H1 (cell line): ENCODE measurements around the gene PTHLH. TPM values are rescaled to one million over a fixed set of nuclear protein-coding genes. Genes with fewer than 3 reads are reported as not detected.

ENCODE experiments used
- CTCF ChIA-PET: fragments of 300-600 bp; sonication (Branson Sonifier 250); formaldehyde crosslinking; loops from one replicate; lab custom pipeline; 2021; ENCODE audit not compliant: partially characterized antibody; lab: Charles Lee
- POLR2A ChIA-PET: fragments of 300-600 bp; sonication (Branson Sonifier 250); formaldehyde crosslinking; loops from one replicate; lab custom pipeline; 2021; ENCODE audit warnings: inconsistent platforms; ENCODE audit not compliant: partially characterized antibody; lab: Charles Lee
- DNase-seq, 2 experiments: peaks; one replicate each; pipeline versions ENCODE4 v3.0.0 to v3.0.0-alpha.2; 2010 to 2022; ENCODE audit warnings: low spot score in 2 of 2, low read depth in 1 of 2, mixed read lengths in 1 of 2
- FAIRE-seq: peaks from 2 replicates; lab custom pipeline; 2011; peaks lifted over from hg19 to GRCh38; lab: Jason Lieb, UNC
- H2AFZ ChIP-seq: 2 replicates; pipeline ENCODE4 v1.8.1; 2012; ENCODE audit warnings: low read length, inconsistent platforms
- H2AK5ac ChIP-seq: 2 replicates; pipeline ENCODE4 v1.6.1; 2013; ENCODE audit warnings: low read depth, low read length
- H2BK120ac ChIP-seq: replicated peaks from 2 replicates; pipeline ENCODE3; 2013; ENCODE audit warnings: low read depth, low read length, inconsistent platforms
- H2BK12ac ChIP-seq: 2 replicates; pipeline ENCODE4 v1.6.1; 2013; ENCODE audit warnings: low read depth, low read length
- H2BK15ac ChIP-seq: 2 replicates; pipeline ENCODE4 v1.6.1; 2013; ENCODE audit warnings: low read length
- H2BK20ac ChIP-seq: 2 replicates; pipeline ENCODE4 v1.6.1; 2013; ENCODE audit warnings: low read length
- H2BK5ac ChIP-seq: 2 replicates; pipeline ENCODE4 v1.6.1; 2013; ENCODE audit warnings: low read depth, low read length
- H3K14ac ChIP-seq: 2 replicates; pipeline ENCODE4 v1.6.1; 2013; ENCODE audit warnings: inconsistent platforms; ENCODE audit not compliant: insufficient read length
- H3K18ac ChIP-seq: 2 replicates; pipeline ENCODE4 v1.6.1; 2013; ENCODE audit warnings: low read length; ENCODE audit errors: extremely low read depth
- H3K23ac ChIP-seq: 2 replicates; pipeline ENCODE4 v1.6.1; 2013; ENCODE audit warnings: inconsistent platforms; ENCODE audit not compliant: insufficient read length
- H3K23me2 ChIP-seq: 2 replicates; pipeline ENCODE4 v1.6.1; 2013; ENCODE audit warnings: low read depth, low read length
- H3K27ac ChIP-seq: 2 replicates; pipeline ENCODE4 v1.6.1; 2011; ENCODE audit warnings: low read depth, low read length, inconsistent platforms
- H3K27me3 ChIP-seq, 4 experiments: replicated peaks in 1 of 4; 1 replicate in 1 of 4; 2 replicates in 3 of 4; pipeline versions ENCODE4 v1.6.1 to v1.8.1; 2011 to 2013; ENCODE audit warnings: low read length in 3 of 4, mild to moderate bottlenecking in 3 of 4, inconsistent platforms in 2 of 4, mixed read lengths in 2 of 4, moderate library complexity in 1 of 4; ENCODE audit not compliant: control insufficient read depth in 3 of 4, insufficient read depth in 3 of 4; ENCODE audit errors: extremely low read depth in 1 of 4
- H3K36me3 ChIP-seq, 4 experiments: 2 replicates each; pipeline versions ENCODE4 v1.6.1 to v1.8.1; 2011 to 2013; ENCODE audit warnings: mild to moderate bottlenecking in 4 of 4, low read length in 3 of 4, moderate library complexity in 2 of 4, control low read depth in 1 of 4, inconsistent platforms in 1 of 4; ENCODE audit not compliant: insufficient read depth in 4 of 4, control insufficient read depth in 2 of 4
- H3K4ac ChIP-seq: replicated peaks from 2 replicates; pipeline ENCODE3; 2013; ENCODE audit warnings: low read length, low read depth, mixed read lengths, inconsistent platforms; ENCODE audit not compliant: insufficient read length
- H3K4me1 ChIP-seq, 4 experiments: replicated peaks in 1 of 4; 1 replicate in 1 of 4; 2 replicates in 3 of 4; pipeline versions ENCODE4 v1.6.1 to v1.8.1; 2011 to 2013; ENCODE audit warnings: low read length in 3 of 4, inconsistent platforms in 2 of 4, mixed read lengths in 1 of 4; ENCODE audit not compliant: insufficient read depth in 4 of 4, control insufficient read depth in 3 of 4
- H3K4me2 ChIP-seq, 2 experiments: 2 replicates each; pipeline versions ENCODE4 v1.6.1 to v1.8.1; 2011 to 2013; ENCODE audit warnings: low read depth in 2 of 2, low read length in 2 of 2, control low read depth in 1 of 2, inconsistent platforms in 1 of 2, mild to moderate bottlenecking in 1 of 2; ENCODE audit not compliant: insufficient read depth in 1 of 2
- H3K4me3 ChIP-seq, 4 experiments: fragments of 200-600, 300-600 bp in 1 of 4; sonication (generic), shearing (Covaris generic), sonication (Bioruptor Twin) in 1 of 4; 2 replicates each; pipeline versions ENCODE4 v1.5.1 to v1.8.1; 2011 to 2016; ENCODE audit warnings: low read length in 4 of 4, low read depth in 3 of 4, control low read depth in 2 of 4, inconsistent platforms in 2 of 4, mild to moderate bottlenecking in 2 of 4, mixed read lengths in 1 of 4, moderate library complexity in 1 of 4; ENCODE audit not compliant: insufficient read depth in 2 of 4; ENCODE audit errors: extremely low read depth in 1 of 4
- H3K56ac ChIP-seq: replicated peaks from 2 replicates; pipeline ENCODE3; 2013; ENCODE audit warnings: low read depth, mild to moderate bottlenecking, mixed read lengths, low read length, inconsistent platforms; ENCODE audit not compliant: insufficient read length
- H3K79me1 ChIP-seq: 2 replicates; pipeline ENCODE4 v1.6.1; 2013; ENCODE audit warnings: low read depth, low read length, control low read depth
- H3K79me2 ChIP-seq, 2 experiments: 2 replicates each; pipeline versions ENCODE4 v1.6.1 to v1.8.1; 2012 to 2013; ENCODE audit warnings: low read length in 2 of 2, mild to moderate bottlenecking in 2 of 2, inconsistent platforms in 1 of 2; ENCODE audit not compliant: insufficient read depth in 2 of 2, control insufficient read depth in 1 of 2
- H3K9ac ChIP-seq, 4 experiments: replicated peaks in 1 of 4; 1 replicate in 1 of 4; 2 replicates in 3 of 4; pipeline versions ENCODE4 v1.6.1 to v1.8.1; 2011 to 2013; ENCODE audit warnings: low read depth in 3 of 4, low read length in 3 of 4, control low read depth in 2 of 4, mild to moderate bottlenecking in 2 of 4, moderate library complexity in 2 of 4, inconsistent platforms in 1 of 4; ENCODE audit errors: extremely low read depth in 1 of 4
- H3K9me3 ChIP-seq, 2 experiments: 2 replicates each; pipeline versions ENCODE4 v1.6.1 to v1.8.1; 2012 to 2013; ENCODE audit warnings: mild to moderate bottlenecking in 2 of 2, moderate library complexity in 2 of 2, control low read depth in 1 of 2, inconsistent platforms in 1 of 2, low read depth in 1 of 2, low read length in 1 of 2, mixed read lengths in 1 of 2; ENCODE audit not compliant: insufficient read depth in 2 of 2
- H4K20me1 ChIP-seq, 2 experiments: replicated peaks in 1 of 2; 2 replicates each; pipeline versions ENCODE3 to v1.8.1; 2011 to 2013; ENCODE audit warnings: inconsistent platforms in 2 of 2, low read length in 2 of 2, mild to moderate bottlenecking in 1 of 2; ENCODE audit not compliant: insufficient read depth in 2 of 2, control insufficient read depth in 1 of 2
- H4K5ac ChIP-seq: 2 replicates; pipeline ENCODE4 v1.6.1; 2013; ENCODE audit warnings: low read length, low read depth, mixed read lengths, inconsistent platforms; ENCODE audit not compliant: insufficient read length
- H4K8ac ChIP-seq: 2 replicates; pipeline ENCODE4 v1.8.0; 2013; ENCODE audit warnings: mild to moderate bottlenecking, moderate library complexity, low read length, inconsistent platforms; ENCODE audit not compliant: insufficient read depth; ENCODE audit errors: extremely low read depth
- H4K91ac ChIP-seq: replicated peaks from 2 replicates; pipeline ENCODE3; 2013; ENCODE audit warnings: low read length, mixed read lengths, inconsistent platforms; ENCODE audit not compliant: insufficient read length
- ASH2L ChIP-seq: fragments of 200-600, 300-600 bp; sonication (generic); IDR thresholded peaks from one replicate; pipeline ENCODE4 v1.7.1; 2017; ENCODE audit warnings: low read length
- CBX5 ChIP-seq: fragments of 300-800, 300-1000 bp; sonication (generic); IDR thresholded peaks from 2 replicates; pipeline ENCODE4 v1.7.1; 2016; ENCODE audit warnings: antibody characterized with exemption, low read length, low read depth
- EZH2 ChIP-seq: fragments of 200-600 bp; sonication (generic); IDR thresholded peaks from 2 replicates; pipeline ENCODE4 v1.7.1; 2012; ENCODE audit warnings: low read depth, mild to moderate bottlenecking, moderate library complexity, low read length, inconsistent platforms; ENCODE audit not compliant: severe bottlenecking
- JUN ChIP-seq: IDR thresholded peaks from 2 replicates; pipeline ENCODE4 v1.6.1; 2011; ENCODE audit warnings: low read depth, mild to moderate bottlenecking, improper control_type of control experiment, low read length
- POU5F1 ChIP-seq: IDR thresholded peaks from 2 replicates; pipeline ENCODE4 v1.6.1; 2011; ENCODE audit warnings: low read depth, mild to moderate bottlenecking, low read length, moderate library complexity
- SP2 ChIP-seq: IDR thresholded peaks from 2 replicates; pipeline ENCODE4 v1.6.1; 2012; ENCODE audit warnings: mild to moderate bottlenecking, low read length, inconsistent platforms
- SP4 ChIP-seq: IDR thresholded peaks from 2 replicates; pipeline ENCODE4 v1.6.1; 2012; ENCODE audit warnings: low read length, inconsistent platforms
- TBP ChIP-seq: IDR thresholded peaks from 2 replicates; pipeline ENCODE4 v1.6.1; 2011; ENCODE audit warnings: low read depth, low read length, improper control_type of control experiment
- USF2 ChIP-seq: IDR thresholded peaks from 2 replicates; pipeline ENCODE4 v1.6.1; 2011; ENCODE audit warnings: low read length, improper control_type of control experiment
- whole genome bisulfite sequencing, 2 experiments: shearing (Covaris generic) in 1 of 2; methylation state at CpG; one replicate each; pipeline versions ENCODE4 v1.1.6 to v1.1.7; 2013 to 2015; ENCODE audit warnings: low lambda C conversion rate in 2 of 2, mixed read lengths in 2 of 2, inconsistent platforms in 1 of 2, low coverage in 1 of 2, missing lambda C conversion rate in 1 of 2; ENCODE audit not compliant: insufficient replicate concordance in 2 of 2, insufficient coverage in 1 of 2, insufficient read length in 1 of 2; ENCODE audit errors: extremely low coverage in 1 of 2, missing lambda C conversion rate in 1 of 2; 5-methylcytosine and 5-hydroxymethylcytosine counted together
- polyA plus RNA-seq, 7 experiments: library from polyadenylated mRNA; depleted of rRNA in 3 of 7; stranded (reverse) in 5 of 7; unstranded in 2 of 7; fragments of >200 nt in 5 of 7; fragments of 200-250 nt in 2 of 7; gene quantifications; 1 replicate in 5 of 7; 2 replicates in 1 of 7; 4 replicates in 1 of 7; pipeline versions ENCODE4 v1.2.1 to v1.2.3, GENCODE V29; 2011 to 2013; ENCODE audit warnings: missing spikeins in 2 of 7, mixed read lengths in 2 of 7
- total RNA-seq: library from RNA; stranded (reverse); fragmentation: NEBNext Ultra II Directional; extraction: Animal tissue kit (Norgen Biotek cat#: 25700); gene quantifications from 2 replicates; pipeline ENCODE4 v1.2.1, GENCODE V29; 2021

Gene PTHLH
- total and polyA plus RNA-seq, 2 of the 8 experiments (the other 6 are each of a cell fraction or from before 2014, with no cell fraction given): 0.32 TPM; not detected in 1

GRCh38 chr12:27940245-27940644, 32.3 kb downstream of the PTHLH start:
- FAIRE-seq (no peak), DNase-seq (no peak)
- Histone ChIP-seq H2BK12ac (no peak overlapping the region), H2BK5ac (no peak overlapping the region), H3K23ac (no peak overlapping the region), H3K36me3 (no peaks in the 10 kb centered on the region), H3K79me2 (no peaks in the 10 kb centered on the region), H2BK120ac (no peak overlapping the region), H2AFZ (no peak overlapping the region), H2AK5ac (no peak overlapping the region), H3K4me3 (no peak overlapping the region), H3K4ac (no peak overlapping the region), H3K79me1 (no peaks in the 10 kb centered on the region), H4K5ac (no peak overlapping the region), H2BK15ac (no peak overlapping the region), H3K14ac (no peak overlapping the region), H4K20me1 (no peaks in the 10 kb centered on the region), H3K9ac (no peak overlapping the region), H3K27ac (no peak overlapping the region), H4K91ac (no peak overlapping the region), H3K4me1 (no peaks in the 10 kb centered on the region), H2BK20ac (no peak overlapping the region), H3K27me3 (no peaks in the 10 kb centered on the region), H3K56ac (no peak overlapping the region), H4K8ac (no peak overlapping the region), H3K4me2 (no peak overlapping the region), H3K18ac (no peak overlapping the region), H3K9me3 (no peaks in the 10 kb centered on the region), H3K23me2 (no peaks in the 10 kb centered on the region)
- ChIA-PET CTCF (interaction anchor here (0.6 to 2.3 kb wide), 17 partner anchors 8 to 1022 kb away, joined by 3 to 13 read pairs (median 4); no protein-coding TSS in a partner anchor), POLR2A (no interaction called here)
- TF ChIP-seq POU5F1 (no peak), ASH2L (no peak), SP2 (no peak), SP4 (no peak), EZH2 (no peak), CBX5 (no peak), USF2 (no peak), JUN (no peak), TBP (no peak)
- 94% methylated on average over 4 of the region's 4 CpGs; no CpG with 5 or more reads in 1 of the 2 experiments for WGBS, 2 experiments
